Mesothelial cell of epicardium (in vitro differentiated cells): ENCODE data around the gene CDH24. TPM values are rescaled to one million over a fixed set of nuclear protein-coding genes. Genes with fewer than 3 reads are reported as not detected.

Experiments
- DNase-seq, 2 experiments: peaks; one replicate each; pipeline ENCODE4 v3.0.0; 2021; ENCODE audit warnings: low spot score in 2 of 2; ENCODE audit not compliant: unreplicated experiment in 2 of 2
- H3K27ac Mint-ChIP-seq: 2 replicates; pipeline ENCODE4 v1.8.0; 2021; ENCODE audit warnings: mixed read lengths
- H3K27me3 Mint-ChIP-seq: 2 replicates; pipeline ENCODE4 v1.8.0; 2021; ENCODE audit warnings: low read depth, mixed read lengths
- H3K36me3 Mint-ChIP-seq: 2 replicates; pipeline ENCODE4 v1.8.0; 2021; ENCODE audit warnings: mixed read lengths
- H3K4me1 Mint-ChIP-seq: 2 replicates; pipeline ENCODE4 v1.8.0; 2021; ENCODE audit warnings: mixed read lengths
- H3K4me3 Mint-ChIP-seq: 2 replicates; pipeline ENCODE4 v1.8.0; 2021; ENCODE audit warnings: mild to moderate bottlenecking, moderate library complexity, mixed read lengths
- H3K9me3 Mint-ChIP-seq: 2 replicates; pipeline ENCODE4 v1.8.0; 2021; ENCODE audit warnings: mixed read lengths
- CTCF ChIP-seq: fragments of 200-600 bp; sonication (generic); IDR thresholded peaks from one replicate; pipeline ENCODE4 v1.5.0; 2021; ENCODE audit warnings: antibody characterized with exemption; ENCODE audit not compliant: unreplicated experiment
- total RNA-seq: library from RNA; stranded (reverse); gene quantifications from 3 replicates; pipeline ENCODE4 v1.2.1, GENCODE V29; 2021

The CDH24 gene
- total RNA-seq, 1 donor from 2014 or later: 30.4 TPM

- no peaks in the 10 kb centered on the region for H3K27me3 Mint-ChIP-seq
- no peak overlapping the region for H3K4me3 Mint-ChIP-seq
- no peaks in the 10 kb centered on the region for H3K9me3 Mint-ChIP-seq
- H3K36me3 Mint-ChIP-seq: peaks cover 27% of the 10 kb centered on the region
- H3K27ac Mint-ChIP-seq: no peak overlapping the region
- H3K4me1 Mint-ChIP-seq: no peaks in the 10 kb centered on the region
- no peak for DNase-seq
- no peak for TF ChIP-seq CTCF
These were observed 29.2 kb upstream of the CDH24 start for GRCh38 chr14:23086565-23086964.

- H3K4me3 Mint-ChIP-seq: no peak overlapping the region
- H3K9me3 Mint-ChIP-seq: no peaks in the 10 kb centered on the region
- no peak overlapping the region for H3K27ac Mint-ChIP-seq
- H3K36me3 Mint-ChIP-seq: peaks cover 28% of the 10 kb centered on the region
- no peaks in the 10 kb centered on the region for H3K27me3 Mint-ChIP-seq
- TF ChIP-seq CTCF: no peak
- DNase-seq: no peak
- no peaks in the 10 kb centered on the region for H3K4me1 Mint-ChIP-seq
These were observed 28.1 kb upstream of the CDH24 start for GRCh38 chr14:23085458-23085857.

- H3K4me3 Mint-ChIP-seq: no peak overlapping the region
These were observed 23.2 kb upstream of the CDH24 start for GRCh38 chr14:23080474-23080873.

GRCh38 chr14:23079716-23080115 is 22.4 kb upstream of the CDH24 start:
- no peak overlapping the region for H3K27ac Mint-ChIP-seq
- no peaks in the 10 kb centered on the region for H3K4me1 Mint-ChIP-seq
- DNase-seq: no peak
- no peak for TF ChIP-seq CTCF
- H3K4me3 Mint-ChIP-seq: no peak overlapping the region
- H3K9me3 Mint-ChIP-seq: no peaks in the 10 kb centered on the region
- H3K36me3 Mint-ChIP-seq: peaks cover 31% of the 10 kb centered on the region
- H3K27me3 Mint-ChIP-seq: no peaks in the 10 kb centered on the region

More at GRCh38 chr14:23080474-23080873, 23.2 kb upstream of the CDH24 start:
- Mint-ChIP-seq H3K27me3 (no peaks in the 10 kb centered on the region), H3K27ac (no peak overlapping the region), H3K9me3 (no peaks in the 10 kb centered on the region), H3K4me1 (no peaks in the 10 kb centered on the region), H3K36me3 (peaks cover 30% of the 10 kb centered on the region)
- no peak for DNase-seq
- no peak for TF ChIP-seq CTCF

GRCh38 chr14:23078692-23079116 is 21.4 kb upstream of the CDH24 start:
- Mint-ChIP-seq H3K27me3 (no peaks in the 10 kb centered on the region), H3K27ac (no peak overlapping the region), H3K4me1 (no peaks in the 10 kb centered on the region), H3K36me3 (peaks cover 32% of the 10 kb centered on the region), H3K9me3 (no peaks in the 10 kb centered on the region), H3K4me3 (no peak overlapping the region)
- TF ChIP-seq CTCF: no peak
- no peak for DNase-seq

- Mint-ChIP-seq H3K27me3 (no peaks in the 10 kb centered on the region), H3K9me3 (no peaks in the 10 kb centered on the region), H3K4me1 (no peaks in the 10 kb centered on the region), H3K4me3 (no peak overlapping the region), H3K36me3 (peaks cover 32% of the 10 kb centered on the region), H3K27ac (no peak overlapping the region)
- DNase-seq: no peak
- no peak for TF ChIP-seq CTCF
These were observed 20.6 kb upstream of the CDH24 start for GRCh38 chr14:23077962-23078361.
